Kidney (tissue), 14 donors: ENCODE data around the gene SREK1. TPM values are rescaled to one million over a fixed set of nuclear protein-coding genes. Genes with fewer than 3 reads are reported as not detected.

ENCODE experiments used
- DNase-seq, 5 donors: peaks; one replicate each; pipeline ENCODE4 v3.0.0-alpha.2; 2013 to 2020
- FAIRE-seq: peaks from 2 replicates; lab custom pipeline; 2012; peaks lifted over from hg19 to GRCh38; lab: Jason Lieb, UNC
- H3K27ac ChIP-seq, 2 donors: one replicate each; pipeline ENCODE4 v1.7.0; 2013; ENCODE audit warnings: low read depth in 2 of 2, low read length in 2 of 2, inconsistent platforms in 1 of 2
- H3K27me3 ChIP-seq: one replicate; pipeline ENCODE4 v1.7.1; 2013; ENCODE audit warnings: low read length, inconsistent platforms; ENCODE audit not compliant: control insufficient read depth, insufficient read depth
- H3K36me3 ChIP-seq, 3 donors: one replicate each; pipeline versions ENCODE4 v1.7.0 to v1.7.1; 2013; ENCODE audit warnings: low read length in 3 of 3, control low read depth in 1 of 3, inconsistent platforms in 1 of 3; ENCODE audit not compliant: insufficient read depth in 3 of 3, control insufficient read depth in 2 of 3
- H3K4me1 ChIP-seq, 3 donors: one replicate each; pipeline versions ENCODE4 v1.7.0 to v1.7.1; 2013; ENCODE audit warnings: low read length in 3 of 3, inconsistent platforms in 1 of 3, low read depth in 1 of 3; ENCODE audit not compliant: control insufficient read depth in 2 of 3, insufficient read depth in 2 of 3
- H3K4me3 ChIP-seq, 3 donors: one replicate each; pipeline versions ENCODE4 v1.7.0 to v1.8.1; 2013; ENCODE audit warnings: low read length in 3 of 3, control low read depth in 1 of 3, inconsistent platforms in 1 of 3
- H3K9ac ChIP-seq, 3 donors: one replicate each; pipeline versions ENCODE4 v1.7.0 to v1.7.1; 2013; ENCODE audit warnings: low read length in 3 of 3, control low read depth in 1 of 3, inconsistent platforms in 1 of 3
- H3K9me3 ChIP-seq, 3 donors: one replicate each; pipeline versions ENCODE4 v1.7.0 to v1.7.1; 2013; ENCODE audit warnings: low read length in 3 of 3, control low read depth in 1 of 3, inconsistent platforms in 1 of 3; ENCODE audit not compliant: control insufficient read depth in 2 of 3, insufficient read depth in 1 of 3
- CTCF ChIP-seq: IDR thresholded peaks from 3 replicates; pipeline ENCODE4 v1.5.1; 2012; ENCODE audit warnings: mild to moderate bottlenecking, moderate library complexity, borderline replicate concordance; ENCODE audit not compliant: insufficient read depth; ENCODE audit errors: extremely low read depth
- intact Hi-C: fragments of 100-400 bp; cut with DNase I; formaldehyde crosslinking; loops from one replicate; pipeline ENCODE4 v1.11.1; 2022
- polyA plus RNA-seq: library from polyadenylated mRNA; stranded (reverse); fragments of 350-450 nt; fragmentation: Illumina TruSeq; extraction: RNeasy Lipid Tissue Mini Kit (QIAGEN cat#74804); gene quantifications from one replicate; pipeline ENCODE4 v1.2.3, GENCODE V29; 2014; ENCODE audit warnings: low read depth, low replicate concordance; ENCODE audit not compliant: insufficient read depth
- total RNA-seq: library from RNA; stranded (reverse); fragmentation: NEBNext Ultra II Directional; extraction: Animal tissue kit (Norgen Biotek cat#: 25700); gene quantifications from one replicate; pipeline ENCODE4 v1.2.1, GENCODE V29; 2021
- donor health status: control.
- donor health status: control.
- donor health status: control.
- donor health status: control.
- donor health status: control.
- donor health status: DM: yes; HTN: yes; CAD: no.
- donor health status: Normal renal cell carcinoma (clear cell type).

SREK1 gene
- total and polyA plus RNA-seq, 2 donors from 2014 or later = 22.2 to 70.0 TPM

GRCh38 chr5:66143473-66144073 lies 527 bp upstream of the SREK1 start:
- no peaks in the 10 kb centered on the region for H3K36me3 ChIP-seq
- TF ChIP-seq CTCF = no peak
- FAIRE-seq (no peak), DNase-seq (peak in 1 of 5 donors; percentile 40)
- H3K9ac ChIP-seq = peak overlapping the region; percentile 34 to 89 (median 50)
- peaks cover 4 to 9% (median 6%) of the 10 kb centered on the region in 3 donors for H3K4me1 ChIP-seq
- H3K4me3 ChIP-seq = peak overlapping the region; percentile 55 to 98 (median 89)
- H3K9me3 ChIP-seq = no peaks in the 10 kb centered on the region
- no peaks in the 10 kb centered on the region for H3K27me3 ChIP-seq
- peak overlapping the region; percentile 99 for H3K27ac ChIP-seq
- intact Hi-C loops = no loop called here

GRCh38 chr5:66144834-66145390 lies 812 bp downstream of the SREK1 start:
- peak in 1 of 5 donors; percentile 92 for DNase-seq
- intact Hi-C loops = no loop called here
- Histone ChIP-seq H3K4me1 (peaks cover 4 to 9% (median 6%) of the 10 kb centered on the region in 3 donors), H3K9me3 (no peaks in the 10 kb centered on the region), H3K36me3 (no peaks in the 10 kb centered on the region), H3K9ac (peak overlapping the region; percentile 89 to 98 (median 96)), H3K27me3 (no peaks in the 10 kb centered on the region), H3K27ac (peak overlapping the region; percentile 99), H3K4me3 (peak overlapping the region; percentile 89 to 98 (median 96))
- TF ChIP-seq CTCF = no peak
- FAIRE-seq = no peak

DNA sequence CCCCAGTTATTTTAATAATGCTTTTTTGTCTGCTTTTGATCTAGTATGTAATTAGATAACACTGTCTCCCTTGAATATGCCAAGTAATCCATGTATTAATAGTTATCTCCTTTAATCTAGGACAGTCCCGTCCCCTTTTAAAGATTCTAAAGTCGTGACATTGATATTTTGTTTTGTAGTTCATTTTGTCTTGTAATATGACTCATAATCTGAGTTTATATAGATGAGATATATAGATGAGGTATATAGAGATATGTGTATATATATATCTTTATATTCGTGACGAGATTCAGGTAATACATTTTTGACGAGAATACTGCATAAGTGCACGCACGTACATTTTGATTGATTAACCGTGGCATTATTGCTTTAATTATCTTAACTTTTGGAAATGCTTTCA lies 1.6 kb downstream of the SREK1 start:
- Histone ChIP-seq H3K9me3 (no peaks in the 10 kb centered on the region), H3K9ac (peak overlapping the region; percentile 89 to 98 (median 96)), H3K27me3 (no peaks in the 10 kb centered on the region), H3K27ac (no peak overlapping the region), H3K4me3 (peak overlapping the region; percentile 89 to 98 (median 96)), H3K4me1 (peaks cover 4 to 9% (median 6%) of the 10 kb centered on the region in 3 donors), H3K36me3 (no peaks in the 10 kb centered on the region)
- intact Hi-C loops = no loop called here
- DNase-seq (no peak), FAIRE-seq (no peak)
- no peak for TF ChIP-seq CTCF
